Activated naive CD4-positive, alpha-beta T cell treated with anti-CD3 and anti-CD28 coated beads for 36 hours (primary cell): Measurements from ENCODE around the gene MAOB. TPM values are rescaled to one million over a fixed set of nuclear protein-coding genes. Genes with fewer than 3 reads are reported as not detected.
"Not testable (repeated sequence)": the region's sequence is repeated elsewhere in the genome, so short reads cannot be mapped to it uniquely, and the experiment has no call there.

ENCODE experiments used
- CTCF ChIA-PET: fragments of 350-600 bp; sonication (Branson Sonifier 250); formaldehyde crosslinking; loops from one replicate; lab custom pipeline; 2021; ENCODE audit warnings: antibody characterized with exemption; lab: Charles Lee
- DNase-seq: peaks from one replicate; pipeline ENCODE4 v3.0.0-alpha.2; 2020
- H3K27ac Mint-ChIP-seq: one replicate; pipeline ENCODE4 v1.8.0; 2021; ENCODE audit warnings: mild to moderate bottlenecking, mixed read lengths
- H3K27me3 Mint-ChIP-seq: one replicate; pipeline ENCODE4 v1.8.0; 2021; ENCODE audit warnings: low read depth, mixed read lengths
- H3K36me3 Mint-ChIP-seq: one replicate; pipeline ENCODE4 v1.8.0; 2021; ENCODE audit warnings: low read depth, mixed read lengths
- H3K4me1 Mint-ChIP-seq: one replicate; pipeline ENCODE4 v1.8.0; 2021; ENCODE audit warnings: low read depth, mixed read lengths
- H3K4me3 Mint-ChIP-seq: one replicate; pipeline ENCODE4 v1.8.0; 2021; ENCODE audit warnings: mild to moderate bottlenecking, moderate library complexity, mixed read lengths
- H3K9me3 Mint-ChIP-seq: one replicate; pipeline ENCODE4 v1.8.0; 2021; ENCODE audit warnings: mixed read lengths
- intact Hi-C: fragments of 100-400 bp; cut with micrococcal nuclease; formaldehyde crosslinking; loops from one replicate; pipeline ENCODE4 v1.15.1; 2023
- total RNA-seq, 2 experiments: library from RNA; stranded (reverse); gene quantifications; one replicate each; pipeline ENCODE4 v1.2.3, GENCODE V29; 2021

Gene MAOB
- total RNA-seq, 2 experiments from 2014 or later, result not detected

- Mint-ChIP-seq H3K36me3 (no peaks in the 10 kb centered on the region), H3K4me1 (no peaks in the 10 kb centered on the region), H3K27ac (no peak overlapping the region), H3K27me3 (no peaks in the 10 kb centered on the region), H3K4me3 (no peak overlapping the region), H3K9me3 (no peaks in the 10 kb centered on the region)
- no peak for DNase-seq
- intact Hi-C loops, result no loop called here
- CTCF ChIA-PET, result no interaction called here
These were observed 139.0 kb downstream of the MAOB start for GRCh38 chrX:43743100-43743822.

DNA sequence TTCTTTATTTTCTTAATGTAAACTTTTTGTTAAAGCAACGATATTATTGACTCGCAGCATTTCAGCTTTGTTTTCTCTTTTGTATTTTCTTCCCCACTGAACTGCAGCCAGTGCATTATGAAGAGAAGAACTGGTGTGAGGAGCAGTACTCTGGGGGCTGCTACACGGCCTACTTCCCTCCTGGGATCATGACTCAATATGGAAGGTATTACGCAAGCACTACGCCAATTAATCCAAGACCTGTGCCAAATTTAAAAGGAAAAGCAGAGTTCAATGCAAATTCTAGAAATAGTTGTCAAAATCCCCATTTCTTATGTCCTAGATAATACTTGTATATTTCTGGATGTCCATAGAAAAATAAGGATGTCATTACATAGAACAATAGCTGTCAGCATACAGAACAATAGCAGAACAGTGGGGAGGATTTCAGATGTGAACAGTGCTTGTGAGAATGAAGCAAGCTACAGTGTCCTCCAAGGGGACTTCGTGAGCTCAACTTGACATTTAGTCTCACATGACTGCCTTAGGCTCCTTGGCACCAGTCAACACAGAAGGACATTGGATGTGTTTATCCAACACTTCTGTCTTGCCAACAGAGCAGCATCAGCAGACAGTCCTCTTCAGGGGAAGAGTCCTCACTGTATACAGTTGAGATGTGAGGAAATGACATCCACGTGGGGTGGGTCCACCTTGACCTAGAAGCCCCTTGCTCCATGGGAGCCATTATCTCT lies 140.2 kb downstream of the MAOB start:
- Mint-ChIP-seq H3K9me3 (no peaks in the 10 kb centered on the region), H3K27me3 (no peaks in the 10 kb centered on the region), H3K27ac (no peak overlapping the region), H3K4me3 (no peak overlapping the region), H3K36me3 (no peaks in the 10 kb centered on the region), H3K4me1 (no peaks in the 10 kb centered on the region)
- CTCF ChIA-PET, result no interaction called here
- intact Hi-C loops, result no loop called here
- DNase-seq, result no peak

GRCh38 chrX:43735957-43736356 lies 146.3 kb downstream of the MAOB start:
- H3K9me3 Mint-ChIP-seq, result no peaks in the 10 kb centered on the region
- intact Hi-C loops, result no loop called here
- no peak for DNase-seq
- no peak overlapping the region for H3K4me3 Mint-ChIP-seq
- CTCF ChIA-PET, result no interaction called here
- H3K4me1 Mint-ChIP-seq, result no peaks in the 10 kb centered on the region
- no peaks in the 10 kb centered on the region for H3K36me3 Mint-ChIP-seq
- no peak overlapping the region for H3K27ac Mint-ChIP-seq
- no peaks in the 10 kb centered on the region for H3K27me3 Mint-ChIP-seq

- Mint-ChIP-seq H3K4me3 (no peak overlapping the region), H3K27ac (no peak overlapping the region), H3K27me3 (no peaks in the 10 kb centered on the region), H3K4me1 (no peaks in the 10 kb centered on the region), H3K9me3 (no peaks in the 10 kb centered on the region), H3K36me3 (no peaks in the 10 kb centered on the region)
- intact Hi-C loops, result no loop called here
- CTCF ChIA-PET, result no interaction called here
- DNase-seq, result no peak
These were observed 146.7 kb downstream of the MAOB start for GRCh38 chrX:43735534-43735933.

- H3K4me1 Mint-ChIP-seq, result no peaks in the 10 kb centered on the region
- no peak overlapping the region for H3K4me3 Mint-ChIP-seq
- no peaks in the 10 kb centered on the region for H3K36me3 Mint-ChIP-seq
- no peaks in the 10 kb centered on the region for H3K9me3 Mint-ChIP-seq
- CTCF ChIA-PET, result no interaction called here
- intact Hi-C loops, result no loop called here
- H3K27me3 Mint-ChIP-seq, result no peaks in the 10 kb centered on the region
- DNase-seq, result no peak
- no peak overlapping the region for H3K27ac Mint-ChIP-seq
These were observed 147.8 kb downstream of the MAOB start for GRCh38 chrX:43734444-43734843.

- no peak overlapping the region for H3K27ac Mint-ChIP-seq
- H3K9me3 Mint-ChIP-seq, result no peaks in the 10 kb centered on the region
- intact Hi-C loops, result no loop called here
These were observed 148.6 kb downstream of the MAOB start for GRCh38 chrX:43733699-43734098.

DNA sequence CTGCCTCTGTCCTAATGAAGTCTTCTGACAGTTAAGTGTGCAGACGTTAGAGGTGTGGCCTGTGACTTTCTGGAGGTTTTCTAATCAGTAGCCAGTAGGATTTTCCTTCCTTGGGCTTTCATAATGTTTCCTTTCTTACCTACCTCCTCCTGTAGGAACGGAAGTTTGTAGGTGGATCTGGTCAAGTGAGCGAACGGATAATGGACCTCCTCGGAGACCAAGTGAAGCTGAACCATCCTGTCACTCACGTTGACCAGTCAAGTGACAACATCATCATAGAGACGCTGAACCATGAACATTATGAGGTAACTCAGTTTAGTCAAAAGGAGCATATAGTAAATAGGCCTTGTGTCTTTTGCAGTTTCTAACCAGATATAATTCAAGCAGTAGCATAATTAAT lies 151.2 kb downstream of the MAOB start:
- Mint-ChIP-seq H3K27ac (no peak overlapping the region), H3K4me1 (no peaks in the 10 kb centered on the region), H3K36me3 (no peaks in the 10 kb centered on the region), H3K27me3 (no peaks in the 10 kb centered on the region), H3K4me3 (no peak overlapping the region), H3K9me3 (no peaks in the 10 kb centered on the region)
- no peak for DNase-seq
- intact Hi-C loops, result no loop called here
- CTCF ChIA-PET, result no interaction called here

More at GRCh38 chrX:43733699-43734098, 148.6 kb downstream of the MAOB start:
- Mint-ChIP-seq H3K4me3 (no peak overlapping the region), H3K27me3 (no peaks in the 10 kb centered on the region), H3K36me3 (no peaks in the 10 kb centered on the region), H3K4me1 (no peaks in the 10 kb centered on the region)
- DNase-seq, result no peak
- CTCF ChIA-PET, result no interaction called here

- Mint-ChIP-seq H3K4me3 (no peak overlapping the region), H3K36me3 (no peaks in the 10 kb centered on the region), H3K9me3 (no peaks in the 10 kb centered on the region), H3K4me1 (no peaks in the 10 kb centered on the region), H3K27me3 (no peaks in the 10 kb centered on the region), H3K27ac (no peak overlapping the region)
- intact Hi-C loops, result no loop called here
- CTCF ChIA-PET, result no interaction called here
- DNase-seq, result no peak
These were observed 153.3 kb downstream of the MAOB start for GRCh38 chrX:43728966-43729365.

DNA sequence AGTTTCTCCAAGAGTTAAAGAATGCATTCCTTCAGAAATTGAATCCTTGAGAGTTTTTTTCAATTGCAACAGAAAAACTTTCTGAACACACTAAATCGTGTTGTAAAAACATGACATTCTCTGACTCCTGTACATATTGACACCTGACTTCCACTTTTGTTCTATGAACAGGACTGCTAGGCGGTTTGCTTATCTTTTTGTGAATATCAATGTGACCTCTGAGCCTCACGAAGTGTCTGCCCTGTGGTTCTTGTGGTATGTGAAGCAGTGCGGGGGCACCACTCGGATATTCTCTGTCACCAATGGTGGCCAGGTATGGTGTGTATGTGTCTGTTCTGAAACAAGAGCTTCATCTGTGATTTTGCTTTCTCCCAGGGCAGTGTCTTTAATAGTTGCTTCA lies 154.2 kb downstream of the MAOB start:
- intact Hi-C loops, result no loop called here
- no peak overlapping the region for H3K4me3 Mint-ChIP-seq

GRCh38 chrX:43727254-43727653 lies 155.0 kb downstream of the MAOB start:
- H3K27me3 Mint-ChIP-seq, CTCF ChIA-PET, H3K4me3 Mint-ChIP-seq, H3K36me3 Mint-ChIP-seq, H3K9me3 Mint-ChIP-seq, H3K27ac Mint-ChIP-seq, DNase-seq, intact Hi-C loops, H3K4me1 Mint-ChIP-seq: not testable (repeated sequence)

More for the DNA sequence above, 154.2 kb downstream of the MAOB start:
- DNase-seq, result no peak
- Mint-ChIP-seq H3K36me3 (no peaks in the 10 kb centered on the region), H3K9me3 (no peaks in the 10 kb centered on the region), H3K27me3 (no peaks in the 10 kb centered on the region), H3K4me1 (no peaks in the 10 kb centered on the region), H3K27ac (no peak overlapping the region)
- CTCF ChIA-PET, result no interaction called here

DNA sequence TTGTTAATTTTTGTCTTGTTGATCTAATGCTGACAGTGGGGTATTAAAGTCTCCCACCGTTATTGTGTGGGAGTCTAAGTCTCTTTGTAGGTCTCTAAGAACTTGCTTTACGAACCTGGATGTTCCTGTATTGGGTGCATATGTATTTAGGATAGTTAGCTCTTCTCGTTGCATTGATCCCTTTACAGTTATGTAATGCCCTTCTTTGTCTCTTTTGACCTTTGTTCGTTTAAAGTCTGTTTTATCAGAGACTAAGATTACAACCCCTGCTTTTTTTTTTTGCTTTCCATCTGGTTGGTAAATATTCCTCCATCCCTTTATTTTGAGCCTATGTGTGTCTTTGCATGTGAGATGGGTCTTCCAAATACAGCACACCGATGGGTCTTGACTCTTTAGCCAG lies 157.0 kb downstream of the MAOB start:
- H3K9me3 Mint-ChIP-seq, H3K27ac Mint-ChIP-seq, H3K36me3 Mint-ChIP-seq, H3K27me3 Mint-ChIP-seq, CTCF ChIA-PET, H3K4me1 Mint-ChIP-seq, intact Hi-C loops, H3K4me3 Mint-ChIP-seq, DNase-seq: not testable (repeated sequence)

DNA sequence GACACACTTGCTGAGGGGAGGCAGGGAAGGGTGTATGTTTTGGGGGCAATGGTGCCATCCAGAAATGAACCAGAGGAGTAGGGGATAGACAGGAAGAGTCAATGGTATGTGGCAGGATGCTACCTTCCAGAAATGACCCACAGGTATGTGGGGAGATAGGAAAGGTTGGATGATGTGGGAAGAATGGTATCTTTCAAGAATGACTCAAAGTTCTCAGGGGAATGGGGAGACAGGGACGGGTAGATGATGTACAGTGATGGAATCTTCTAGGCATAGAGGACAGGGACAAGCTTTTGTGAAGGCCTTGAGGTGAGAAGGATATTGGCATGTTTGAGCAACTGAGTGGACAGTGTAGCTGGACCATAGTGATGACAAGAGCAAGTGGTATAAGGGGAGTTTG lies 161.3 kb downstream of the MAOB start:
- CTCF ChIA-PET, result no interaction called here
- no peaks in the 10 kb centered on the region for H3K4me1 Mint-ChIP-seq
- no peaks in the 10 kb centered on the region for H3K36me3 Mint-ChIP-seq
- DNase-seq, result no peak
- intact Hi-C loops, result no loop called here
- H3K9me3 Mint-ChIP-seq, result no peaks in the 10 kb centered on the region
- no peak overlapping the region for H3K4me3 Mint-ChIP-seq
- H3K27ac Mint-ChIP-seq, result no peak overlapping the region
- H3K27me3 Mint-ChIP-seq, result no peaks in the 10 kb centered on the region

DNA sequence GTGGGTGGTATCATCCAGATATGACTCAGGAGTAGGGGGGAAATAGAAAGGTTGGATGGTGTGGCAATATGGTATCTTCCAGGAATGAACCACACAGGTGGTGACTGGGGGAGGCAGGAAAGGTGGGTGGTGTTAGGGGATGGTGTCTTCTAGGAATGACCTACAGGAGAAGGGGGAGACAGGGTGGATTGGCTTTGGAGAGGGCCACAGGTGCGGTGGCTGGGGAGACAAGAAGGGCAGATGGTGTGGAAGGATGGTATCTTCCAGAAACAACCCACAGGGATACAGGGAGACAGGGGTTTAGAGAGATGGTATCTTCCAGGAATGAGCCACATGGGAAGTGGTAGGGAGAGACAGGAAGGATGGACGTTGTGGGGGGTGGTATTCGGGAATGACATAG lies 162.2 kb downstream of the MAOB start:
- DNase-seq, result no peak
- no peaks in the 10 kb centered on the region for H3K36me3 Mint-ChIP-seq
- H3K4me1 Mint-ChIP-seq, result no peaks in the 10 kb centered on the region
- no peaks in the 10 kb centered on the region for H3K9me3 Mint-ChIP-seq
- H3K4me3 Mint-ChIP-seq, result no peak overlapping the region
- no peak overlapping the region for H3K27ac Mint-ChIP-seq
- CTCF ChIA-PET, result no interaction called here
- no peaks in the 10 kb centered on the region for H3K27me3 Mint-ChIP-seq
- intact Hi-C loops, result no loop called here
